ENCODE data around the gene CYP2S1.
A peak's percentile ranks its signal among the peaks of the same experiment; 100 is the strongest.
"Not testable (repeated sequence)": the region's sequence is repeated elsewhere in the genome, so short reads cannot be mapped to it uniquely, and the experiment has no call there.

CYP2S1 gene, protein sequence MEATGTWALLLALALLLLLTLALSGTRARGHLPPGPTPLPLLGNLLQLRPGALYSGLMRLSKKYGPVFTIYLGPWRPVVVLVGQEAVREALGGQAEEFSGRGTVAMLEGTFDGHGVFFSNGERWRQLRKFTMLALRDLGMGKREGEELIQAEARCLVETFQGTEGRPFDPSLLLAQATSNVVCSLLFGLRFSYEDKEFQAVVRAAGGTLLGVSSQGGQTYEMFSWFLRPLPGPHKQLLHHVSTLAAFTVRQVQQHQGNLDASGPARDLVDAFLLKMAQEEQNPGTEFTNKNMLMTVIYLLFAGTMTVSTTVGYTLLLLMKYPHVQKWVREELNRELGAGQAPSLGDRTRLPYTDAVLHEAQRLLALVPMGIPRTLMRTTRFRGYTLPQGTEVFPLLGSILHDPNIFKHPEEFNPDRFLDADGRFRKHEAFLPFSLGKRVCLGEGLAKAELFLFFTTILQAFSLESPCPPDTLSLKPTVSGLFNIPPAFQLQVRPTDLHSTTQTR
- 0 to 0.24 (median 0.04) reads per million in 4 donors for total RNA-seq

DNA sequence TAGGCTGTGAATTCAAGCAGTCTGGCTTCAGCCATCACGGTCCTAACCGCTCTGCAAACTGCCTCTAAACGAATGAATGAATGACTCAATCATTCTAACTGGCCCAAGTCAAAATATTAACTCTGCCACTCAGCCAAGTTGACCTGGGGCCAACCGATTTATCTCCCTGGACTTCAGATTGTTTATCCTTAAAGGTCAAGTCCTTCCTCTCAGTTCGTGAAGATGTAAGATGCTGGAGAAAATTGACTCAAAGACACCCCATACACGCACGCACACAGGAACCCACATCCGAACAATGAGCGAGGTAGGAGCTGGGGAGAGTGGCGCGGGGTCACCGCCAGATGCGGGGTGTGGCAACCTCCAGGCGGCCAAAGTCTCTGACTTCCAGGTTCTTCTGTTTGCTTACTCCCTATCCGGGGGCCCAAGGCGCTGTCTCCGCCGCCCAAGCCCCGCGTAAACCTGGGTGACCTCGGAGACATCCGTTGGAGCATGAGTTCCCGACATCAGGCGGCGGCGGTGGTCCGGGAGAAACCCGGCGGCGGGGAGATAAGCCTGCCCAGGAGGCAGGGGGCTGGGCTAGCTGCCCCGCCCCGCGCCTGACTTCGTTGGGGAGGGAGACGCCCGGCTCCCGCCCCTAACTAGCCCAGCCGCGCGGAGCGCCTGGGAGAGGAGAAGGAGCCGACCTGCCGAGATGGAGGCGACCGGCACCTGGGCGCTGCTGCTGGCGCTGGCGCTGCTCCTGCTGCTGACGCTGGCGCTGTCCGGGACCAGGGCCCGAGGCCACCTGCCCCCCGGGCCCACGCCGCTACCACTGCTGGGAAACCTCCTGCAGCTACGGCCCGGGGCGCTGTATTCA, at the start of gene CYP2S1:
Gene CYP2S1 (plus strand): TSS at position 646 of the 856 bp plus-strand sequence. CDS start 46 bp downstream, at position 692.
- peak in 1 of 5 donors; percentile 16 for DNase-seq

GRCh38 chr19:41144403-41144802, 48.6 kb upstream of the CYP2S1 start:
- peak; percentile 67 to 88 (median 79) for DNase-seq

- DNase-seq: no peak
These were observed 43.2 kb upstream of the CYP2S1 start for GRCh38 chr19:41149831-41150230.

DNA sequence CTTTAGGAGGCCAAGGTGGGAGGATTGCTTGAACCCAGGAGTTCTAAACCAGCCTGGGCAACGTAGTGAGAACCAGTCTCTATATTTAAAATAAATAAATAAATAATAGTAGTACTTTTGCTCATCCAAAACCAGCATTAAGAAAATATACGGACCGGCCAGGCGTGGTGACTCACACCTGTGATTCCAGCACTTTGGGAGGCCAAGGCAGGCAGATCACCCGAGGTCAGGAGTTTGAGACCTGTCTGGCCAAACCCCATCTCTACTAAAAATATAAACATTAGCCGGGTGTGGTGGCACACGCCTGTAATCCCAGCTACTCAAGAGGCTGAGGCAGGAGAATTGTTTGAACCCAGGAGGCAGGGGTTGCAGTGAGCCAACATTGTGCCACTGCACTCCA, 42.0 kb upstream of the CYP2S1 start:
- DNase-seq: not testable (repeated sequence)

- no peak for DNase-seq
These were observed 39.0 kb upstream of the CYP2S1 start for GRCh38 chr19:41154060-41154459.

GRCh38 chr19:41156207-41156606, 36.8 kb upstream of the CYP2S1 start:
- no peak for DNase-seq

DNA sequence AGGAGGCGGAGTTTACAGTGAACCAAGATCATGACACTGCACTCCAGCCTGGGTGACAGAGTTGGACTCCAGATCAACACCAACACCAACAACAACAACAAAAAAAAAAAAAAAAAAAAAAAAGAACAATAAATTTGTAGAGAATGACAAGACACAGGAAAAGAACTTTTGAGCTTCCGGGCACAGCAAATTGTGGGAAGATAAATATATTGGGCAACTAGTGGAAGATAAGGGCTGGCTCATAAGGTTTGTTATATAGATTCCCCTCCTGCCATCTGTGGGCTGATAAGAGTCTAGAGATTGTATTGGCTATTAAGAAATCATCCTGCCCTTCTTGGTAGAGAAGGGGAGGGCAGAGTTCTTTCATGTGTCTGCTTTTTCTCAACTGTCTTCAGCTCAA, 33.1 kb upstream of the CYP2S1 start:
- DNase-seq: no peak

DNA sequence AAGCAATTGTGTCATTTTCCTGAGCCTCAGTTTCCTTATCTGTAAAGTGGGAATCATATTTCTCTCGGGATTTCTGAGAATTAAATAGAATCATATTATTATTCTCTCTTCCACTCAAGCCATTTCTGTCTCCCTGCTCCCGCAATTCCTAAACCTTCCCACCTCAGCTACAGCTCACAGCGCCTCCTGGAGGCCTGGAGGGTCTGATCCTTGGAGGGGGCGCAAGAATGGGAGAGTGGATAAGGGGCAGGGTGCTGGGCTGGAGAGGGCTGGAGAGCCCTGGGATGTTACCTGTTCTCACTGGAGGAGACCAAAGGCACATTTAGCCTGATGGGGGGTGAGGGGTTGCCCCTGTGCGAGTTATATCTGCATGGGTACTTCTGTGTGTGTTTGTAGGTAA, 31.1 kb upstream of the CYP2S1 start:
- no peak for DNase-seq

DNA sequence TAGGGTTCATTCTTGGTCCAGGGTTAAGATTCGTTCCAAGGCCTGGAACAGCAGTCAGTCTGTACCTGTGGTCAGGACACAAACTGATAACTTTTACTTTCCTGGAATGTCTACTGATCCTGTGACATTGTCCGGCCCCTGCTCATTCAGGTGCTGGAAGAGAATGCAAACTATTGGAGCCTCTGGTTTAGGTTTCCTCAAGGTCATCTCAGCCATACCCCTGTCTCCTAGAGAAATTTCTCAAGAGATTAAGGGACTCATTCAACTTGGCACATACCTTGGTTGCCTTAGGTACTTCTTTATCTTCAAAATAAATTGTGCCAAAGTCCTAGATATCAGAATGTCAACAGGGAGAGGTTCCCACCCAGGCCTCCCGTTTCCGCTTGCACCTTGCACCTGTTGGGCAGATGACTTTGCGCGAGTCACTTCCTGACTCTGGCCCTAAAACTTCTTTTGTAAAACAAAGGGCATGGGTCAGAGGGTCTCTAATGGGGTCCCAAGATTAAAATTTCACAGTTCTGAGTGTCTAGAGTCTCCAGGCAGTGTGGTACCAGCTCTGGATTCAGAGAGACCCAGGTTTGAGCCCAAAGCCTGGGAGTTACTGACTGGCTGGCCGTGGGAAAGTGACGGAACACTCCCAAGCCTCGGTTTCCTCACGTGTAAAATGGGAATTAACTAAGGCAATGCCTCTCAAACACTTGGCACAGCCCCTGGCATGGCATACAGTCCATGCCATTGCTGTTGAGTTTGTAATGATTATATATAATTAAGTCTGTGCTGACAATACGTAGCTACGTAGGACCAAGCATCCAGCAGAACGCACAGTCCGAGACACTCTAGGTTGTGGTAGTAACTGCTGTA, 25.8 kb upstream of the CYP2S1 start:
- DNase-seq: no peak

- no peak for DNase-seq
These were observed 20.5 kb upstream of the CYP2S1 start for GRCh38 chr19:41172297-41173164.

GRCh38 chr19:41174297-41174928, 18.6 kb upstream of the CYP2S1 start:
- DNase-seq: no peak

DNA sequence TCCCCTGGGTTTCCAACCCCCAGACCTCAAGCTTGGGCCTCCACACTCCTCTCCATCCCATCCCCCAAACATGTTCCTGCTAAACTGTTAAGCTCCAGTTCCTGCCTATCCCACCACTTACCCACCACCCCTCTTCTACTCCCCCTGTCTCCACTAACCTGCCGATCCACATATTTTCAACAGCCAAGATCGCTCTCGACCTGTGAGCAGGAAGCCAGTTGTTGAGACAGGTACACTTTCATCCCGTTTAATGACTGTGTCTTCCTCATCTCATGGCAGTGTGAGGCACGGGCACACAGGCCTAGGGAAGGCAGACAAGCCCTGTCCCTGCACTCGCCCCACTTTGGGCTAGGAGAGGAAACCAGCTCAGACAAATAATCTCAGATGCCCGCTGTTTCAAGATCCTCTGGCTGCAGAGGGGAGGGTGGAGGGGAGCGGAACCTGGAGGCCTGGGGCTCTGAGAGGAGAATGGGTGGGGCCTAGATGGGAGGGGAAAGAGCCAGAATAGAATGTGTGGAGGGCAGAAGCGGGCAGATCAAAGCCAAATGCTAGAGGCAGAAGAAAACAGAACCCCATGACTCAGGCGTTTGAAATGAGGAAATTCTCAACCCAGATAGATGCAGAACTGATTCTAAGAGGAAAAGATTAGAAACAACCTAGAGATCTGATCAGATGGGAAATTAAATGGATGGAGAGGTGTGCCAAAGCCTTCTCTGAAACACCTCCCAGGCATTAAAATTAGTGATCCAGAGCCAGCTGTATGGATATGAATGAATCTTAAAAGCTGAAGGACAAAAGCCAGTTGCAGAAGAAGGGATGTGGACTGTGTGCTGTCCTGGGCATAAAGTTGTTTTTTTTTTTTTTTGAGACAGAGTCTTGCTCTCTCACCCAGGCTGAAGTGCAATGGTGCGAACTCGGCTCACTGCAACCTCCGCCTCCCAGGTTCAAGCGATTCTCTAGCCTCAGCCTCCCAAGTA, 16.9 kb upstream of the CYP2S1 start:
- no peak for DNase-seq

- DNase-seq: not testable (repeated sequence)
These were observed 12.8 kb upstream of the CYP2S1 start for GRCh38 chr19:41180173-41180572.

GRCh38 chr19:41186971-41187883, 5.8 kb upstream of the CYP2S1 start:
- DNase-seq: no peak

DNA sequence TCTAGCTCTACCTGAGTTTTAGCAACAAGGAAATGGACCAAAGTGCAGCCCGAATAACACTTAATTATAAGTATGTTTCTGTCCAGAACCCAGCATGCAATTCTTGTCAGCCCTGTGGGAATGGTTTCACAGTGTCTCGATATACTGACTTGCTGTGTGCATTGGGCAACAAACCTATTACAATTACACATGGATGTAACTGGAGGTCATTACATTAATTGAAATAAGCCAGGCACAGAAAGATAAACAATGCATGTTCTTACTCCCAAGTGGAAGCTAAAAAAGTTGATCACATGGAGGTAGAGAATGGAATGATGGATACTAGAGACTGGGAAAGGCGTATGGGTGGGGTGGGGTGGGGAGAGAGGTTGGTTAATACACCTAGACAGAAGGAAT, 5.1 kb upstream of the CYP2S1 start:
- DNase-seq: no peak

- no peak for DNase-seq
These were observed 3.5 kb upstream of the CYP2S1 start for GRCh38 chr19:41189425-41190065.

- no peak for DNase-seq
These were observed 574 bp downstream of the CYP2S1 start for GRCh38 chr19:41193430-41194156.
